ENCODE measurements around the gene ASB18.
"Not testable (repeated sequence)": the region's sequence is repeated elsewhere in the genome, so short reads cannot be mapped to it uniquely, and the experiment has no call there.

ASB18 gene

GRCh38 chr2:236269876-236270275 is 5.7 kb upstream of the ASB18 start:
- H3K4me3 ChIP-seq; H3K9me3 ChIP-seq; in situ Hi-C loops (cut with MboI; ENCODE audit: low sequenced_read_pairs); H3K4me1 ChIP-seq; DNase-seq (ENCODE audit: low spot score in 2 of 2); H3K27me3 ChIP-seq (ENCODE audit: low read depth); H3K36me3 ChIP-seq (replicated peaks): not testable (repeated sequence)

- DNase-seq (ENCODE audit: low spot score in 2 of 2) = no peak
- H3K4me3 ChIP-seq = no peak overlapping the region
- no peaks in the 10 kb centered on the region for H3K4me1 ChIP-seq
- in situ Hi-C loops (cut with MboI; ENCODE audit: low sequenced_read_pairs) = no loop called here
- H3K9me3 ChIP-seq = peaks cover 2% of the 10 kb centered on the region; the same call in 1 of the 2 replicates
- H3K36me3 ChIP-seq (replicated peaks) = no peaks in the 10 kb centered on the region
- H3K27me3 ChIP-seq (ENCODE audit: low read depth) = peaks cover 6% of the 10 kb centered on the region; the same call in 1 of the 2 replicates
These were observed 1.5 kb upstream of the ASB18 start for GRCh38 chr2:236265675-236266074.

GRCh38 chr2:236262238-236262637 is 2.0 kb downstream of the ASB18 start:
- peaks cover 6% of the 10 kb centered on the region; the same call in 1 of the 2 replicates for H3K27me3 ChIP-seq (ENCODE audit: low read depth)
- no peaks in the 10 kb centered on the region for H3K36me3 ChIP-seq (replicated peaks)
- no peaks in the 10 kb centered on the region for H3K4me1 ChIP-seq
- in situ Hi-C loops (cut with MboI; ENCODE audit: low sequenced_read_pairs) = no loop called here
- no peak for DNase-seq (ENCODE audit: low spot score in 2 of 2)
- no peak overlapping the region for H3K4me3 ChIP-seq
- no peaks in the 10 kb centered on the region for H3K9me3 ChIP-seq

GRCh38 chr2:236261452-236261851 is 2.8 kb downstream of the ASB18 start:
- no peak overlapping the region for H3K4me3 ChIP-seq
- H3K4me1 ChIP-seq = no peaks in the 10 kb centered on the region
- H3K27me3 ChIP-seq (ENCODE audit: low read depth) = peaks cover 3% of the 10 kb centered on the region; the same call in 1 of the 2 replicates
- in situ Hi-C loops (cut with MboI; ENCODE audit: low sequenced_read_pairs) = no loop called here
- H3K36me3 ChIP-seq (replicated peaks) = no peaks in the 10 kb centered on the region
- DNase-seq (ENCODE audit: low spot score in 2 of 2) = no peak
- no peaks in the 10 kb centered on the region for H3K9me3 ChIP-seq

- H3K4me3 ChIP-seq = no peak overlapping the region
- H3K9me3 ChIP-seq = no peaks in the 10 kb centered on the region
- peaks cover 3% of the 10 kb centered on the region; the same call in 1 of the 2 replicates for H3K27me3 ChIP-seq (ENCODE audit: low read depth)
- H3K4me1 ChIP-seq = no peaks in the 10 kb centered on the region
- in situ Hi-C loops (cut with MboI; ENCODE audit: low sequenced_read_pairs) = no loop called here
- no peaks in the 10 kb centered on the region for H3K36me3 ChIP-seq (replicated peaks)
- DNase-seq (ENCODE audit: low spot score in 2 of 2) = no peak
These were observed 4.8 kb downstream of the ASB18 start for GRCh38 chr2:236259371-236259770.

GRCh38 chr2:236257575-236257974 is 6.6 kb downstream of the ASB18 start:
- Histone ChIP-seq H3K4me3 (no peak overlapping the region), H3K36me3 (replicated peaks) (no peaks in the 10 kb centered on the region), H3K4me1 (no peaks in the 10 kb centered on the region), H3K9me3 (no peaks in the 10 kb centered on the region), H3K27me3 (ENCODE audit: low read depth) (no peaks in the 10 kb centered on the region)
- no peak for DNase-seq (ENCODE audit: low spot score in 2 of 2)
- in situ Hi-C loops (cut with MboI; ENCODE audit: low sequenced_read_pairs) = no loop called here

DNA sequence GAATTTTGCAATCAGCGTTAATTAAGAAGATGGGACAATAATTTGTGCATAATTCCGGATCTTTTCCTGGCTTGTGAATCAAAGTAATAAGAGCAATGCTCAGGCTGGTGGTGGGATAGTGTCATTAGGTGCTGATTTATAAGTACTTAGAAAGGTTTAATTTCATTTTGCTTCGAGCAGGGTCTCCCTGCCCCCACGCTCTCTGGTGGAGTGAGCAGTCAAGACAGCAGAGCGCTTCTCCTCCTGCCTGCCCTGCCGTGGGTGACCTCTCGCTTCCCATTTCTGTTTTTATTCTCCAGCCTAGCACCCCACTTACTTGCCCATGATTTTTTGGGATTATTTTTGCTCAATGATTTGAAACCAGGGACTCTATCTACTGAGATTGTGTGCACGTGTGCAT is 7.1 kb downstream of the ASB18 start:
- DNase-seq (ENCODE audit: low spot score in 2 of 2) = no peak
- Histone ChIP-seq H3K36me3 (replicated peaks) (no peaks in the 10 kb centered on the region), H3K4me3 (no peak overlapping the region), H3K9me3 (no peaks in the 10 kb centered on the region), H3K27me3 (ENCODE audit: low read depth) (no peaks in the 10 kb centered on the region), H3K4me1 (no peaks in the 10 kb centered on the region)
- in situ Hi-C loops (cut with MboI; ENCODE audit: low sequenced_read_pairs) = no loop called here

DNA sequence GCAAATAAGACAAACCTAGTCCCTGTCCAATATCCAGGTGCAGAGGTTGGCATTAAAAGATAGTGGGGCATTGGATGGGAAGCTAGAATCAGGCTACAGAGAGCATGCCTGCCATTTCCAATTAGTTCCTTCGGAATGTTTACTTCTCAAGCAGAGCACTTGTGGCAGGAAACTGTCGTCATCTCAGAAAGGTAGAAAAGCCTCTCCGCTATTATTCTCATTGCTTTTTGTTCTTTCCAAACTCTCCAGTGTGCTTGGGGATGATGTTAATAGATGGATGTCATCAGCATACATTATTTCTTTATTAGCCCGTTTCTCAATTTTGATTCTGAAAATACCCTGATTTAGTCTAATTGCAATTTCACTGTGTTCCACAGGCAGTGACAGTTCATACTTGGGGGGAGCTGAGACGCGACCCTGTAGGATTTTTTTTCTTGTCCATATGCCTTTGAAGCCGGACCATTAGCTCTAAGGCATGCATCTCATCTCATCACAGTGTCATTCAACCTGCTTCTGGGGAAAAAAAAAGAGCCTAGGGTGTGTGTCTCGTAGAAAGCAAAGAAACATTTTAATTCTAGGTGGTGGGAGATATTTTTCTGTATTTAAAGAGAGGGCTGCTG is 7.7 kb downstream of the ASB18 start:
- no peak for DNase-seq (ENCODE audit: low spot score in 2 of 2)
- Histone ChIP-seq H3K36me3 (replicated peaks) (no peaks in the 10 kb centered on the region), H3K9me3 (no peaks in the 10 kb centered on the region), H3K4me1 (no peaks in the 10 kb centered on the region), H3K4me3 (no peak overlapping the region), H3K27me3 (ENCODE audit: low read depth) (no peaks in the 10 kb centered on the region; the same call in 1 of the 2 replicates)
- in situ Hi-C loops (cut with MboI; ENCODE audit: low sequenced_read_pairs) = no loop called here

GRCh38 chr2:236254674-236255073 is 9.5 kb downstream of the ASB18 start:
- Histone ChIP-seq H3K9me3 (no peaks in the 10 kb centered on the region), H3K36me3 (replicated peaks) (no peaks in the 10 kb centered on the region), H3K4me1 (no peaks in the 10 kb centered on the region), H3K27me3 (ENCODE audit: low read depth) (no peaks in the 10 kb centered on the region; the same call in 1 of the 2 replicates), H3K4me3 (no peak overlapping the region)
- no peak for DNase-seq (ENCODE audit: low spot score in 2 of 2)
- in situ Hi-C loops (cut with MboI; ENCODE audit: low sequenced_read_pairs) = no loop called here

DNA sequence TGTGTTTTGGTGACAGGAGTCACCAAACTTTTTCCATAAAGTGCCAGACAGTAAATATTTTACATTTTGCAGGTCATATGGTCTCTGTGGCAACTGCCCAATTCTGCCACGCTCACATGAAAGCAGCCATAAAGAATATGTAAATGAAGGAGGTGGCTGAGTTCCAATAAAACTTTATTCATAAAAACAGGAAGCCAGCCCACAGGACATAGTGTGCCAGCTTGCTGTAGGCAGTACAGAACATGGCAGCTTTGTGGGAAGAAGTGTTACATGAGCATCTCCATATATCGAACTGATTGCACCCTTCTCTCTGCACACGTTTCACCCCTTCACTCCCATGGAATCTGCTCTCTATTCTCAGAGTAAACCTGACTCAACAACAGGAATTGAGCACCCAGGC is 10.2 kb downstream of the ASB18 start:
- Histone ChIP-seq H3K27me3 (ENCODE audit: low read depth) (no peaks in the 10 kb centered on the region; the same call in 1 of the 2 replicates), H3K4me1 (no peaks in the 10 kb centered on the region), H3K9me3 (no peaks in the 10 kb centered on the region), H3K36me3 (replicated peaks) (no peaks in the 10 kb centered on the region), H3K4me3 (no peak overlapping the region)
- in situ Hi-C loops (cut with MboI; ENCODE audit: low sequenced_read_pairs) = no loop called here
- no peak for DNase-seq (ENCODE audit: low spot score in 2 of 2)

DNA sequence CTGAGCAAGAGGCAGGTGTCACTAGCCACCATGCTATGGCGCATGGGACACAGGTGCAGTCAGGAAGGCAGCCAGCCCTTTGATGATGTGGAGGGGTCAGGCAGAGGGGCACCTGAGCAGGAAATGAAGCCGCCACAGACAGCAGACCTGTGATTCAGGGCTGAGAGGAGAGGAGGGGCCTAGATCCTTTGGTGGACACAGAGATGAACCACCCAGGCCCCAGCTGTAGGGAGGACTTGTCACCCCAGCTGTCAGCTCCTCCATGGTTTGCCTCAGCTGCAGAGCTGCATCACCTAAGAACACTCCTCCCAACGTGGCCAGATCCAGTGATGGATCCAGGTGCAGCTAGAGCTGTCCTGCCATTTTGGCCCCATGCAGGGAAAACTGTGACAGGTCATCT is 11.6 kb downstream of the ASB18 start:
- Histone ChIP-seq H3K9me3 (no peaks in the 10 kb centered on the region), H3K36me3 (replicated peaks) (no peaks in the 10 kb centered on the region), H3K4me3 (no peak overlapping the region), H3K4me1 (no peaks in the 10 kb centered on the region), H3K27me3 (ENCODE audit: low read depth) (no peaks in the 10 kb centered on the region; the same call in 1 of the 2 replicates)
- no peak for DNase-seq (ENCODE audit: low spot score in 2 of 2)
- in situ Hi-C loops (cut with MboI; ENCODE audit: low sequenced_read_pairs) = no loop called here

- H3K4me3 ChIP-seq = no peak overlapping the region
- H3K9me3 ChIP-seq = no peaks in the 10 kb centered on the region
- no peaks in the 10 kb centered on the region; the same call in 1 of the 2 replicates for H3K27me3 ChIP-seq (ENCODE audit: low read depth)
- DNase-seq (ENCODE audit: low spot score in 2 of 2) = no peak
- no peaks in the 10 kb centered on the region for H3K36me3 ChIP-seq (replicated peaks)
- in situ Hi-C loops (cut with MboI; ENCODE audit: low sequenced_read_pairs) = no loop called here
- H3K4me1 ChIP-seq = no peaks in the 10 kb centered on the region
These were observed 13.2 kb downstream of the ASB18 start for GRCh38 chr2:236250909-236251579.

DNA sequence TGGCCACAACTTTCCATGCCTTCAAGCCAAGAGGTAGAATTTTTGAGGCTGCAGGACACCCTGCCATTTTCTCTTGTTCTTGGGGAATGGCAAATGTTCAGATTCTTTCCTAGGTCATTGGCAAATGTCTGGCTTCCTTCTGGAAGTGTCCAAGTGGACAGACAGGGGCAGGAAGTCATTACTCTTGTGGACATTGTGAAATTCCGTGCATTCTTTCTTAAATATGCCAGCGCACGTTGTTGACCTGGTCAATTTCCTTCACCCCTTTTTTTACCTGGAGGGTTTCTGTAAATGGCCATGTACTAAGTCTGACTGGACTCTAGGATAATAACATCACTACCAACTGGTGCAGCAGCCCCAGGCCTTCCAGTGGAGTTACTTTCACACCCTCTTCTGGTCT is 13.9 kb downstream of the ASB18 start:
- in situ Hi-C loops (cut with MboI; ENCODE audit: low sequenced_read_pairs) = no loop called here
- DNase-seq (ENCODE audit: low spot score in 2 of 2) = no peak

GRCh38 chr2:236249066-236249465 is 15.1 kb downstream of the ASB18 start:
- in situ Hi-C loops (cut with MboI; ENCODE audit: low sequenced_read_pairs) = no loop called here
- no peaks in the 10 kb centered on the region for H3K9me3 ChIP-seq
- no peak for DNase-seq (ENCODE audit: low spot score in 2 of 2)
- H3K27me3 ChIP-seq (ENCODE audit: low read depth) = no peaks in the 10 kb centered on the region; the same call in 1 of the 2 replicates
- no peaks in the 10 kb centered on the region for H3K4me1 ChIP-seq
- no peak overlapping the region for H3K4me3 ChIP-seq
- no peaks in the 10 kb centered on the region for H3K36me3 ChIP-seq (replicated peaks)

More for the DNA sequence above, 13.9 kb downstream of the ASB18 start:
- Histone ChIP-seq H3K4me3 (no peak overlapping the region), H3K9me3 (no peaks in the 10 kb centered on the region), H3K27me3 (ENCODE audit: low read depth) (no peaks in the 10 kb centered on the region; the same call in 1 of the 2 replicates), H3K36me3 (replicated peaks) (no peaks in the 10 kb centered on the region), H3K4me1 (no peaks in the 10 kb centered on the region)
